Coronary artery (tissue), 2 donors: ENCODE measurements around the gene S100A3.
A peak's percentile ranks its signal among the peaks of the same experiment; 100 is the strongest.

ENCODE experiments used
- DNase-seq: peaks from one replicate; pipeline ENCODE4 v3.0.0-alpha.2; 2017; ENCODE audit warnings: low spot score
- H3K27ac ChIP-seq, 2 donors: fragments of 200-600 bp; sonication (generic); one replicate each; pipeline ENCODE4 v1.5.1; 2016 to 2019
- H3K4me3 ChIP-seq: fragments of 200-600 bp; sonication (generic); 2 replicates; pipeline ENCODE4 v1.5.1; 2016; ENCODE audit warnings: mild to moderate bottlenecking, moderate library complexity
- TF ChIP-seq, protein P1 (sequence below): fragments of 200-600 bp; sonication (generic); IDR thresholded peaks from one replicate; pipeline ENCODE4 v1.5.1; 2019; ENCODE audit warnings: antibody characterized with exemption

The S100A3 gene

DNA sequence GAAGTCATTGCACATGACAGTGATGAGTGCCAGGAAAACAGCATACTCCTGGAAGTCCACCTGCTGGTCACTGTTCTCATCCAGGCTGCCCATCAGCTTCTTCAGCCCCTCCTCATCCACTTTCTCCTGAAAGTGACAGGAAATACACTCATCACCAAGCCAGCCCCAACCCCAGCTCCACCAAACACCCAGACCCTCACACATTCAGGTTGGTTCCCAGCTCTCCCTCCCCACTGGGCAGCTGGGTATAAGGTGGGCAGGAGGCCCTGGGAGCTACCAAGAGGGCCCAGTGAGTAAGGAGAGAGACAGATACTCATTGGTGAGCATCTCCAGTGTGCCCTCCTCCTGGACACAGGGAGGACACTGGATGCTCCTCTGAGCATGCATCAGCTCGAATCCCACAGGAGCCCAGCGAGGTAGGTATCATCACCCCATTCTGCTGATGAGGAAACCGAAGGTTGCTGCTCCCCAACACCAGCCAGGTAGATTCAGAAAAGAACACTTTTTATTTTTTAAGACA lies 12.5 kb upstream of the S100A3 start:
- TF ChIP-seq, protein P1, sequence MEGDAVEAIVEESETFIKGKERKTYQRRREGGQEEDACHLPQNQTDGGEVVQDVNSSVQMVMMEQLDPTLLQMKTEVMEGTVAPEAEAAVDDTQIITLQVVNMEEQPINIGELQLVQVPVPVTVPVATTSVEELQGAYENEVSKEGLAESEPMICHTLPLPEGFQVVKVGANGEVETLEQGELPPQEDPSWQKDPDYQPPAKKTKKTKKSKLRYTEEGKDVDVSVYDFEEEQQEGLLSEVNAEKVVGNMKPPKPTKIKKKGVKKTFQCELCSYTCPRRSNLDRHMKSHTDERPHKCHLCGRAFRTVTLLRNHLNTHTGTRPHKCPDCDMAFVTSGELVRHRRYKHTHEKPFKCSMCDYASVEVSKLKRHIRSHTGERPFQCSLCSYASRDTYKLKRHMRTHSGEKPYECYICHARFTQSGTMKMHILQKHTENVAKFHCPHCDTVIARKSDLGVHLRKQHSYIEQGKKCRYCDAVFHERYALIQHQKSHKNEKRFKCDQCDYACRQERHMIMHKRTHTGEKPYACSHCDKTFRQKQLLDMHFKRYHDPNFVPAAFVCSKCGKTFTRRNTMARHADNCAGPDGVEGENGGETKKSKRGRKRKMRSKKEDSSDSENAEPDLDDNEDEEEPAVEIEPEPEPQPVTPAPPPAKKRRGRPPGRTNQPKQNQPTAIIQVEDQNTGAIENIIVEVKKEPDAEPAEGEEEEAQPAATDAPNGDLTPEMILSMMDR = no peak
- no peak overlapping the region for H3K27ac ChIP-seq
- no peak for DNase-seq
- H3K4me3 ChIP-seq = no peak overlapping the region

DNA sequence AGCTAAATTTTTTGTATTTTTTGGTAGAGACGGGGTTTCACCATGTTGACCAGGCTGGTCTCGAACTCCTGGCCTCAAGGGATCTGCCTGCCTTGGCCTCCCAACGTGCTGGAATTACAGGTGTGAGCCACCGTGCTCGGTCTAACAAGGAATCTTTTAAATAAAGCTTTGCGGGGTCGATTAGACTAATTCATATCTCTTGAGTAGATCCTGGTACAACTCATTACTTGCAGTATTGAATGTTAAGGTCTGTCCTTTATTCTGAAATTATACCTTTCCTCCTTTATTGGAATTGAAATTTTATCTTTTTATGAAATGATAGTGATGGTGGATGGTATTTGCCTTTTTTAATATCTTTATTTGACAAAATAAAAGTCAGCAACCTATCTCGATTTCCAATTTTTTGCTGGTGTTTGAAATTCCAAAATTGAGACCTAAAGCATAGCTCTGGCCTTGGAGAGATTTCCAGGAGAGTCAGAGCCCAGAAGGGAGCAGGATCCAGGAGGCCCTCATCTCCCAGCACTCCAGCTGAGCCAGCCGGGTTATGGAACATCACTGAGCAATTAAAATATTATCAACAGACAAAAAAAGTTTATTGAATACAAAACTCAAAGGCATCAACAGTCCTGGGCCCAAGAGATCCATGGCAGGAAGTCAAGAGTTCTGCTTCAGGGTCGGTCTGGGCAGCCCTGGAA lies 11.9 kb upstream of the S100A3 start:
- Histone ChIP-seq H3K4me3 (no peak overlapping the region), H3K27ac (no peak overlapping the region)
- DNase-seq = no peak
- TF ChIP-seq, protein P1 = no peak

DNA sequence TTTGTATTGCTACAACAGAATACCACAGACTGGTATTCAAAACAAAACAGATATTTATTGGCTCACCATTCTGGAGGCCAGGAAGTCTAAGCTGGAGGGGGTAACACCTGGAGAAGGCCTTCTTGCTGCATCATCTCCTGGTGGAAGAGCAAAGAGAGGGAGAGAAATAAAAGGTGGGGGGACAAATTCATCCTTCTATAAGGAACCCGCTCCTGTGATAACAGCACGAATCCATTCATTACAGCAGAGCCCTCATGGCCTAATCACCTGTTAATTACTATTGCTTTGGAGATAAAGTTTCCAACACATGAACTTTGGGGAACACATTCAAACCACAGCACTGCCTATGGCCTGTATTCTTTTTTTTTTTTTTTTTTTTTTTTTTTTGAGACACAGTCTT lies 11.2 kb upstream of the S100A3 start:
- no peak for DNase-seq
- H3K27ac ChIP-seq = no peak overlapping the region
- TF ChIP-seq, protein P1 = no peak
- H3K4me3 ChIP-seq = no peak overlapping the region

DNA sequence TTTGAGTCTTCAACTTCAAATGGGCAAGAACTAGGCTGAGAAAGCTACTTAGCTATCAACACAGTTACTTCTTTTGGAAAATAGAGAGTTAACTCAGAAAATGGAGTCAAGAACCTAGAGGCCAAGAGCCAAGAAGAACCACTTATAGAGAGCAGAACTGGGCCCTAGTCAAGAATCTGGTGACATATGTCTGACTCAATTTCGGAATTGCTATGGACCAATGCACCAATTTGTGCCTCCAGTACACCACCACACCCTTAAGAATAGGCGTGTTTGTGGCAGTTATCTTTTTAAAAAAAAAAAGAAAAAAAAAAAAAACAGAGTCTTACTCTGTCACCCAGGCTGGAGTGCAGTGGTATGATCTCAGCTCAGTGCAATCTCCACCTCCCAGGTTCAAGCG lies 8.8 kb upstream of the S100A3 start:
- TF ChIP-seq, protein P1 = no peak
- Histone ChIP-seq H3K4me3 (no peak overlapping the region), H3K27ac (no peak overlapping the region)
- no peak for DNase-seq

DNA sequence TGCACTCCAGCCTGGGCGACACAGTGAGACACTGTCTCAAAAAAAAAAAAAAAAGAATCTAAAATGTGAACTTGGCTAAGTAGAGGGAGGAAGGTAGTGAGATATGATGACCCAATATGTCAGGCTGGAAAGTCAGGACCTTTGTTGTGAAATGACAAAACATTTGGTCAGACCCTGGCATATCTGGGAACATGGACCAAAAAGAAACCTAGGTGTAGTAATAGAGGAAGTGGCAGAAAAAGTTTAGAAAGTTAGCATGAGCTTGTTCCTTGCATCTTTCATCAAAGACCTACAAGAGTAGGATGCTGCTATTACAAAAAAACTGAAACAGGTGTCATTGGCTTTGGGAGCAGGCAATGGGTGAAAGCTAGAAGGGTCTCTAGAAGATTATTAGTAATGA lies 7.3 kb upstream of the S100A3 start:
- DNase-seq = no peak
- Histone ChIP-seq H3K4me3 (no peak overlapping the region), H3K27ac (no peak overlapping the region)
- TF ChIP-seq, protein P1 = no peak

DNA sequence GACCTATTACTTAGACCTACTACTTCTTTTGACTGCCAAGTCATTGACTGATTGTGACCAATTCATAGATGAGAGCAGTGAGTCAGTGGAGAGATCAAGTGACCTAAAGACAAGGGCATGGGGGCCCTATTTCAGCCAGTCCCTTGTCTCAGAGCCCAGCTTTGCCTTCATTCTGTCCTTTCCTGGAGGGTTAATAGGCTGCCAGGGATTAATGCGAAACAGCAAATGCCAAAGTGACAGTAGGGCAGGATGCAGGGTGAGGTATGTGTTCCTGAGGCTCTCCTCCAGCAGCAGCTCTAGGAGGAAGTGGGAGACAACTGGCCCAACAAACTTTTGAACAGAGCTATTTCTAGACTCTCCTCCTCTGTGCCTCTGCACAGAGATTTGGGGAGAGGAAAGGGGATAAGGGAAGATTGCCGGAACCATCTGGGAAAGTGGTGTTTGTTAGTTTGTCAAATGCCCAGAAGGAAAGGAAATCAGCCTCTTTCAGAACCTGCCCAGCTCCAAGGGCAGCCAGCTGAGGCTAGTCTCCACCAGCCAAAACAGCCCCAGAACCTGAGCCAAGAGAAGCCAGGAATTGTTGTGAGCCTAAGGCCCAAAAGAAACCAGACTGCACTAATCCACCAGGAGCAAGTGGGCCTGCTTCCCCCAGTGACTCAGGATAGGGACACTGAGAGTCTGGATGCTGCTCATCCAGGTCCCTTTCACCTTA lies 4.9 kb upstream of the S100A3 start:
- no peak for DNase-seq
- Histone ChIP-seq H3K4me3 (no peak overlapping the region), H3K27ac (peak overlapping the region; percentile 74 to 86)
- TF ChIP-seq, protein P1 = no peak

DNA sequence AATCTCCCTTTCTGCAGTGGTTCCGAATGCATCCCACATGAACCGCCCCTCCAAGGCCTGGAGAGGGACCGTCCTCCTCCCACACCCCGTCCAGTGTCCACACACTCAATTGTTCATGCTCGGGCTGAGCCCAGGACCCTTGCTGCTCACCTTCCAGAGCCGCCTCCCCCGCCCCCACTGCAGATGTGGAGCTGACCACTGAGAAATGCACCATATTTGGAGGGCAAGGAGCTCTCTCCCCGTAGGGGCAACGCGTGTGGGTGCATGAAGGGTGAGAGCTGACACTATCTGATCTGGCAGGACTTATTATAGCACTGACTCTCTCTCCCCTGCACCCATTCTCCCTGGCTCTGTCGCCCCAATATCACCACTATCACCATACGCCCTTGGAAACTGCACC lies 4.0 kb upstream of the S100A3 start:
- TF ChIP-seq, protein P1 = no peak
- no peak overlapping the region for H3K4me3 ChIP-seq
- peak overlapping the region; percentile 74 to 86 for H3K27ac ChIP-seq
- DNase-seq = no peak
